HG02678 (cell line): ENCODE results near the gene SDF4.

Experiments
- ATAC-seq: cut with Tn5 transposase; IDR thresholded peaks from one replicate; pipeline ENCODE4 v1.9.1; 2021; ENCODE audit warnings: mild to moderate bottlenecking, moderate library complexity; ENCODE audit not compliant: unreplicated experiment

The SDF4 gene

DNA sequence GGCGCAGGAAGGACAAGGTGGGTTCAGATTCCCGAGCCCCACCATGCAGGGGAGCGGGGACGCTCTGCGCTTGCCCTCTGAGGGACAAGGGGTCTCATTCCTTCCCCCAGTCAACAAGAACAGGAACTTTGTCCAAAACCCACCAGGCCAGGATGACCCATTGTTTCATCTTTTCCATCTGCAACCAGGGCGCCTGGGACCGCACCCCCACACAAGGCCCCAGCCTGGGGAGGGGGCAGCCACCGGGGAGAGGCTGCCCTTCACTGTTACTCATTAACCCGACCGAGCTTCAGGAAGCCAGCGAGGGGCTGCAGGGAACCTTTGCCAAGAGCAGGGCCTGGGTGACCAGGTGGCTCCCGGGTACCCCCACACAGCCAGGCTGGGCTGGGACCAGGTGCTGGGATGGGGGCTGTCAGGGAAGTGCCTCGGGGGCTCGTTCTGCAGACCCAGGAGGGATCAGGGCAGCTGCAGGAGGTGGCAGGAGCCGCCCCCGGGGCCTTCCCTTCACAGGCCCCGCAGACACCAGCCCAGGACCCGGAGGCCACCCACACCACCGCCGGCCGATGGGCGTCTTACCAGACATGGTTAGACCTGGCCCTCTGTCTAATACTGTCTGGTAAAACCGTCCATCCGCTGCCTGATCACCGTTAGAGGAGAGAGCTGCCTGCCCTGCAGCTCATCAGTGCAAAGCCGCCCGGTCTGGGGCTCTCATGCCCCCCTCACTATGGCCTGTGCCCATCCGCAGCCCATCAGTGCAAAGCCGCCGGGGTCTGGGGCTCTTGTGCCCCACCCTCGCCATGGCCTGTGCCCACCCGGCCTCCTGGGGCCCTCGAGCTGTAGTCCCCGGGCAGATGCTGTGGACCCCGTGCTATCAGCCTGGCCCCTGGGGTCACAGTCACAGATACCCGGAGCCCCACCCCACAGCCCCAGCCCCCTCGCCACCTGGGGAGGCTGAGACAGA is 63.1 kb downstream of the SDF4 start:
- no peak for ATAC-seq

DNA sequence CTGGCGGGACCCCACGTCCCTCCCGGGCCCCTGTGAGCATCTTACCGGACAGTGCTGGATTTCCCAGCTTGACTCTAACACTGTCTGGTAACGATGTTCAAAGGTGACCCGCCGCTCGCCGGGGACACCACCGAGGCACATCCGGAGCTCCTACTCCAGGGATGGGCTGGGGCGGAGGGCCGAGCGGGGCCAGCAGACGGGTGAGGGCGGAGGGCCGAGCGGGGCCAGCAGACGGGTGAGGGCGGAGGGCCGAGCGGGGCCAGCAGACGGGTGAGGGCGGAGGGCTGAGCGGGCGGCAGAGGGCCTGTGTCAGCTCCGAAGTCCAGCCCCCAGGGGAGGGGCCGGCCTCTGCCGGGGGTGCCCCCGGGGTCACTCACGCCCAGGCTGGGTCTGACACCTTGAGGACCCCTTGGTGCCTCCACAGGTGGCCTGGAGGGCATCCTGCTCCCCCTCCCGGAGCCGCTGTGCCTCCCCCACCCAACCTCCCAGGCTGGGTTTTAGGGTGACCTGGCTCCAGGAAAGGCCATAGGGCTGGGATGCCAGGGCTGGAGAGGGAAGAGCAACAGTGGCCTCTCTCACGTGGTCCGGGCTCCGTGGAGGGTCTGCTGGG is 63.9 kb downstream of the SDF4 start:
- ATAC-seq: no peak

DNA sequence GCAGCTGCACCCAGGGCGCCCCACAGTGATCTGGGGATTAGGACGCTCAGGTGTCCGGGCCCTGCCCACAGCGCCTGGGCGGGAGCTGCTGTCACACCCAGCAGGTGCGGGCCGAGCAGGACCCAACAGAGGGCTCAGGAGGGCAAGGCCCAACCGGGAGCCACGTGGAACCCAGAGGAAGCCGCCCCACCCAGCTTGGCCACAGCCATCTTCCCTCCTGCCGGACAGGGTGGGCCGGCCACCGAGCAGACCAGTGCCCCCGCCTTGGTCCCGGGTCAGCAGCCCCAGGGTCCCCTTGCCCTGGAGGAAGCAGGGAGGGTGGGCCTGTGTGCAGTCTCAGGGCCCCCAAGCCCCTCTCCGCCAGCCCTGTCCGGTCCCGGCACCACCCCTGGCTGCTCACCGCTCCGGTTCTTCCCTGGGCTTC is 64.4 kb downstream of the SDF4 start:
- ATAC-seq: no peak
